ENCODE results near the gene ADIPOR2. TPM values are rescaled to one million over a fixed set of nuclear protein-coding genes. Genes with fewer than 3 reads are reported as not detected.
"Not testable (repeated sequence)": the region's sequence is repeated elsewhere in the genome, so short reads cannot be mapped to it uniquely, and the experiment has no call there.

Gene ADIPOR2
- total RNA-seq, 1 donor from 2014 or later, result 22.7 TPM

GRCh38 chr12:1703771-1704722 is 13.2 kb downstream of the ADIPOR2 start:
- TF ChIP-seq CTCF (IDR thresholded peaks at IDR 0.05; ENCODE audit: insufficient read depth, low read length, poor library complexity, severe bottlenecking), result no peak
- no peaks in the 10 kb centered on the region for H3K36me3 ChIP-seq (ENCODE audit: control insufficient read depth, insufficient read depth, low read length)
- H3K27me3 ChIP-seq (ENCODE audit: control insufficient read depth, insufficient read depth, low read length), result no peaks in the 10 kb centered on the region
- no peak overlapping the region for H3K4me3 ChIP-seq (ENCODE audit: low read depth, low read length)
- no peak for DNase-seq (ENCODE audit: low read depth)

- H3K4me3 ChIP-seq (ENCODE audit: low read depth, low read length), result no peak overlapping the region
- DNase-seq (ENCODE audit: low read depth), result no peak
- H3K27me3 ChIP-seq (ENCODE audit: control insufficient read depth, insufficient read depth, low read length), result no peaks in the 10 kb centered on the region
- no peaks in the 10 kb centered on the region for H3K36me3 ChIP-seq (ENCODE audit: control insufficient read depth, insufficient read depth, low read length)
- no peak for TF ChIP-seq CTCF (IDR thresholded peaks at IDR 0.05; ENCODE audit: insufficient read depth, low read length, poor library complexity, severe bottlenecking)
These were observed 15.1 kb downstream of the ADIPOR2 start for GRCh38 chr12:1705774-1706631.

- TF ChIP-seq CTCF (IDR thresholded peaks at IDR 0.05; ENCODE audit: insufficient read depth, low read length, poor library complexity, severe bottlenecking), result no peak
- H3K36me3 ChIP-seq (ENCODE audit: control insufficient read depth, insufficient read depth, low read length), result no peaks in the 10 kb centered on the region
- no peaks in the 10 kb centered on the region for H3K27me3 ChIP-seq (ENCODE audit: control insufficient read depth, insufficient read depth, low read length)
- H3K4me3 ChIP-seq (ENCODE audit: low read depth, low read length), result no peak overlapping the region
- DNase-seq (ENCODE audit: low read depth), result no peak
These were observed 15.7 kb downstream of the ADIPOR2 start for GRCh38 chr12:1706632-1706980.

GRCh38 chr12:1707051-1707450 is 16.2 kb downstream of the ADIPOR2 start:
- Histone ChIP-seq H3K4me3 (ENCODE audit: low read depth, low read length) (no peak overlapping the region), H3K36me3 (ENCODE audit: control insufficient read depth, insufficient read depth, low read length) (no peaks in the 10 kb centered on the region), H3K27me3 (ENCODE audit: control insufficient read depth, insufficient read depth, low read length) (no peaks in the 10 kb centered on the region)
- no peak for TF ChIP-seq CTCF (IDR thresholded peaks at IDR 0.05; ENCODE audit: insufficient read depth, low read length, poor library complexity, severe bottlenecking)
- DNase-seq (ENCODE audit: low read depth), result no peak

- not testable (repeated sequence) for H3K4me3 ChIP-seq (ENCODE audit: low read depth, low read length); H3K36me3 ChIP-seq (ENCODE audit: control insufficient read depth, insufficient read depth, low read length); H3K27me3 ChIP-seq (ENCODE audit: control insufficient read depth, insufficient read depth, low read length); DNase-seq (ENCODE audit: low read depth)
These were observed 19.1 kb downstream of the ADIPOR2 start for GRCh38 chr12:1709968-1710367.

- H3K36me3 ChIP-seq (ENCODE audit: control insufficient read depth, insufficient read depth, low read length); DNase-seq (ENCODE audit: low read depth); H3K27me3 ChIP-seq (ENCODE audit: control insufficient read depth, insufficient read depth, low read length); H3K4me3 ChIP-seq (ENCODE audit: low read depth, low read length): not testable (repeated sequence)
These were observed 20.0 kb downstream of the ADIPOR2 start for GRCh38 chr12:1710870-1711269.

GRCh38 chr12:1711536-1712211 is 20.8 kb downstream of the ADIPOR2 start:
- DNase-seq (ENCODE audit: low read depth); H3K27me3 ChIP-seq (ENCODE audit: control insufficient read depth, insufficient read depth, low read length); H3K4me3 ChIP-seq (ENCODE audit: low read depth, low read length); H3K36me3 ChIP-seq (ENCODE audit: control insufficient read depth, insufficient read depth, low read length): not testable (repeated sequence)

GRCh38 chr12:1712305-1712704 is 21.4 kb downstream of the ADIPOR2 start:
- not testable (repeated sequence) for H3K36me3 ChIP-seq (ENCODE audit: control insufficient read depth, insufficient read depth, low read length); H3K27me3 ChIP-seq (ENCODE audit: control insufficient read depth, insufficient read depth, low read length); H3K4me3 ChIP-seq (ENCODE audit: low read depth, low read length); DNase-seq (ENCODE audit: low read depth)

GRCh38 chr12:1712852-1713251 is 22.0 kb downstream of the ADIPOR2 start:
- not testable (repeated sequence) for H3K27me3 ChIP-seq (ENCODE audit: control insufficient read depth, insufficient read depth, low read length); H3K4me3 ChIP-seq (ENCODE audit: low read depth, low read length); H3K36me3 ChIP-seq (ENCODE audit: control insufficient read depth, insufficient read depth, low read length); DNase-seq (ENCODE audit: low read depth)
